Heart left ventricle (tissue), 13 donors: Measurements from ENCODE around the gene DIP2C.

Experiments
- POLR2A ChIP-seq, 2 donors: fragments of 450-650 bp; IDR thresholded peaks; one replicate each; pipeline ENCODE4 v1.6.1; 2017; ENCODE audit warnings: antibody characterized with exemption in 2 of 2, mild to moderate bottlenecking in 2 of 2, moderate library complexity in 2 of 2
- TF ChIP-seq, protein P1 (sequence below), 12 donors: fragments of 200-600 bp; sonication (generic) in 4 of 12; IDR thresholded peaks; one replicate each; pipeline versions ENCODE4 v1.5.0 to v1.8.0; 2018 to 2022; ENCODE audit warnings: antibody characterized with exemption in 12 of 12, mild to moderate bottlenecking in 5 of 12
- donor health status: ischemic (EF 13 %, LVEDD 7.1; RV severe dilation, severe dysfunction).
- donor health status: DM: no; HTN: yes; CAD: no.
- donor health status: DM: no; HTN: no; CAD: no.
- donor health status: ischemic (EF 25% LVEDD 6.9; RV normal size, moderate dysfunction).
- donor health status: ischemic (EF 25% LVEDD 5.7; RV mildly dilated, moderate dysfunction).
- donor health status: ischemic (EF 35%, LVEDD 5.7; RV mildly dilated, moderate dysfunction).
- donor health status: nonischemic (EF 11% LVEDD 7.7; RV severe dilation, severe dysfunction).
- donor health status: DM: yes; HTN: yes; CAD: no.
- donor health status: PGD.
- donor health status: ischemic (EF 29% LVEDD 5.4; RV normal size, mild dysfunction).
- donor health status: nonischemic (EF 23%, LVEDD 6.1; RV moderate dilation, normal function).

DNA sequence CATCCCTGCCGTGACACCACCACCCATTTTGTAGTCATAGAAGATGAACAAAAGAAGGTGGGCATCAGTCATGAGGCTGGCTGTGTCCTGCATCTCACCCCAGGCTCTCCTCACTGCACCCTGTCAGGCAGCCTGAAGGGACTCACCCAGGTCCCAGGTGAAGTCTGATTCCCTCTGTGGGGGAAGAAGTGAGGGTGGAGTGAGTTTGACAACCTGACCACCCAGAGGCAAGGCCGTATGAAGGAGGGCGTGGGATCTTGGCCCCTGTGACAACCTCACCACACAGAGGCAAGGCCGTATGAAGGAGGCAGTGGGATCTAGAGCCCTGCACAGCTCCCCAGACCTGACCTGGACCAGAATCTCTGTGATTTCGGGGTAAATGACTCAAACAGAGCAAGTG is 152.5 kb downstream of the DIP2C start:
- TF ChIP-seq, protein P1, sequence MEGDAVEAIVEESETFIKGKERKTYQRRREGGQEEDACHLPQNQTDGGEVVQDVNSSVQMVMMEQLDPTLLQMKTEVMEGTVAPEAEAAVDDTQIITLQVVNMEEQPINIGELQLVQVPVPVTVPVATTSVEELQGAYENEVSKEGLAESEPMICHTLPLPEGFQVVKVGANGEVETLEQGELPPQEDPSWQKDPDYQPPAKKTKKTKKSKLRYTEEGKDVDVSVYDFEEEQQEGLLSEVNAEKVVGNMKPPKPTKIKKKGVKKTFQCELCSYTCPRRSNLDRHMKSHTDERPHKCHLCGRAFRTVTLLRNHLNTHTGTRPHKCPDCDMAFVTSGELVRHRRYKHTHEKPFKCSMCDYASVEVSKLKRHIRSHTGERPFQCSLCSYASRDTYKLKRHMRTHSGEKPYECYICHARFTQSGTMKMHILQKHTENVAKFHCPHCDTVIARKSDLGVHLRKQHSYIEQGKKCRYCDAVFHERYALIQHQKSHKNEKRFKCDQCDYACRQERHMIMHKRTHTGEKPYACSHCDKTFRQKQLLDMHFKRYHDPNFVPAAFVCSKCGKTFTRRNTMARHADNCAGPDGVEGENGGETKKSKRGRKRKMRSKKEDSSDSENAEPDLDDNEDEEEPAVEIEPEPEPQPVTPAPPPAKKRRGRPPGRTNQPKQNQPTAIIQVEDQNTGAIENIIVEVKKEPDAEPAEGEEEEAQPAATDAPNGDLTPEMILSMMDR (IDR thresholded peaks at IDR 0.05) = no peak
- no peak for TF ChIP-seq POLR2A (IDR thresholded peaks at IDR 0.05)
